SK-N-SH (cell line): ENCODE data around the gene IL11RA.

Experiments used
- CTCF ChIP-seq: fragments of 200-600 bp; sonication (generic); IDR thresholded peaks from 2 replicates; pipeline ENCODE4 v1.6.1; 2017; ENCODE audit warnings: antibody characterized with exemption, mild to moderate bottlenecking, moderate library complexity
- EZH2phosphoT487 ChIP-seq: fragments of 200-600 bp; sonication (generic); IDR thresholded peaks from 2 replicates; pipeline ENCODE4 v1.6.1; 2017; ENCODE audit warnings: low read depth, mixed run types, mild to moderate bottlenecking, antibody characterized with exemption, moderate library complexity, borderline replicate concordance
- GATA2 ChIP-seq: sonication (generic); formaldehyde crosslinking; IDR thresholded peaks from 2 replicates; pipeline ENCODE4 v1.5.0; 2020; ENCODE audit warnings: mild to moderate bottlenecking, missing genetic modification reagents
- IRF3 ChIP-seq: fragments of 150-350 bp; IDR thresholded peaks from 2 replicates; pipeline ENCODE4 v1.6.1; 2016; ENCODE audit warnings: mild to moderate bottlenecking, low read depth, low read length
- PBX3 ChIP-seq: IDR thresholded peaks from 2 replicates; pipeline ENCODE4; 2012
- POLR2AphosphoS5 ChIP-seq: IDR thresholded peaks from 2 replicates; pipeline ENCODE4 v1.6.1; 2012; ENCODE audit warnings: low read depth, low read length
- RAD21 ChIP-seq: IDR thresholded peaks from 2 replicates; pipeline ENCODE4 v1.6.1; 2012; ENCODE audit warnings: mild to moderate bottlenecking, low read length
- RCOR1 ChIP-seq: fragments of 150-350 bp; IDR thresholded peaks from 2 replicates; pipeline ENCODE4 v1.6.1; 2017; ENCODE audit warnings: antibody characterized with exemption, low read length
- REST ChIP-seq: IDR thresholded peaks from 2 replicates; pipeline ENCODE4 v1.6.1; 2012; ENCODE audit warnings: mild to moderate bottlenecking, low read depth, low read length, moderate library complexity
- TAF1 ChIP-seq: IDR thresholded peaks from 2 replicates; pipeline ENCODE4 v1.6.1; 2012; ENCODE audit warnings: low read depth, mild to moderate bottlenecking, low read length, moderate library complexity, borderline replicate concordance
- YY1 ChIP-seq: IDR thresholded peaks from 2 replicates; pipeline ENCODE4 v1.4.0; 2012; ENCODE audit warnings: low read depth, mild to moderate bottlenecking
- TF ChIP-seq, protein P1 (sequence below): IDR thresholded peaks from 2 replicates; pipeline ENCODE4 v1.4.0; 2012; ENCODE audit warnings: low read depth

- TF ChIP-seq CTCF (peak; percentile 89), YY1 (no peak), IRF3 (no peak), POLR2AphosphoS5 (no peak), RAD21 (peak; percentile 72), TAF1 (no peak), PBX3 (no peak), EZH2phosphoT487 (no peak), RCOR1 (no peak), REST (no peak), GATA2 (CRISPR knock-in tag) (no peak)
- TF ChIP-seq, protein P1, sequence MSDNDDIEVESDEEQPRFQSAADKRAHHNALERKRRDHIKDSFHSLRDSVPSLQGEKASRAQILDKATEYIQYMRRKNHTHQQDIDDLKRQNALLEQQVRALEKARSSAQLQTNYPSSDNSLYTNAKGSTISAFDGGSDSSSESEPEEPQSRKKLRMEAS = no peak
Measured at GRCh38 chr9:34612788-34613390, 39.1 kb upstream of the IL11RA start.
